Skin epidermis (tissue), 12 donors: ENCODE results near the gene ANKS1A.
"Not testable (repeated sequence)": the region's sequence is repeated elsewhere in the genome, so short reads cannot be mapped to it uniquely, and the experiment has no call there.

ENCODE experiments used
- H3K27ac ChIP-seq, 21 experiments: fragments of 200-600 bp; sonication (generic) in 11 of 21; one replicate each; pipeline ENCODE4 v1.5.0; 2020; ENCODE audit warnings: mild to moderate bottlenecking in 3 of 21, inconsistent platforms in 2 of 21, moderate library complexity in 2 of 21
- H3K4me3 ChIP-seq, 7 experiments: fragments of 200-600 bp; sonication (generic) in 2 of 7; one replicate each; pipeline ENCODE4 v1.5.0; 2020; ENCODE audit warnings: inconsistent platforms in 2 of 7, mild to moderate bottlenecking in 2 of 7, moderate library complexity in 1 of 7

The ANKS1A gene

GRCh38 chr6:35096129-35096862 is 207.2 kb downstream of the ANKS1A start:
- H3K27ac ChIP-seq: peak overlapping the region in 6 of 21 experiments; percentile 6 to 57 (median 44)
- no peak overlapping the region for H3K4me3 ChIP-seq

GRCh38 chr6:35099116-35099515 is 210.1 kb downstream of the ANKS1A start:
- H3K4me3 ChIP-seq: no peak overlapping the region
- H3K27ac ChIP-seq: no peak overlapping the region

- no peak overlapping the region for H3K27ac ChIP-seq
- no peak overlapping the region for H3K4me3 ChIP-seq
These were observed 216.0 kb downstream of the ANKS1A start for GRCh38 chr6:35105078-35105477.

- H3K27ac ChIP-seq, H3K4me3 ChIP-seq: not testable (repeated sequence)
These were observed 217.0 kb downstream of the ANKS1A start for GRCh38 chr6:35106061-35106460.

- H3K27ac ChIP-seq: peak overlapping the region in 2 of 21 experiments; percentile 8 to 15
- H3K4me3 ChIP-seq: not testable (repeated sequence)
These were observed 218.2 kb downstream of the ANKS1A start for GRCh38 chr6:35107208-35107607.

GRCh38 chr6:35107761-35108160 is 218.7 kb downstream of the ANKS1A start:
- H3K4me3 ChIP-seq, H3K27ac ChIP-seq: not testable (repeated sequence)

GRCh38 chr6:35108309-35108885 is 219.3 kb downstream of the ANKS1A start:
- Histone ChIP-seq H3K27ac (no peak overlapping the region), H3K4me3 (no peak overlapping the region)

GRCh38 chr6:35120746-35121145 is 231.7 kb downstream of the ANKS1A start:
- H3K27ac ChIP-seq: no peak overlapping the region

GRCh38 chr6:35124356-35124755 is 235.3 kb downstream of the ANKS1A start:
- no peak overlapping the region for H3K4me3 ChIP-seq
- no peak overlapping the region for H3K27ac ChIP-seq

More at GRCh38 chr6:35120746-35121145, 231.7 kb downstream of the ANKS1A start:
- H3K4me3 ChIP-seq: no peak overlapping the region

- H3K4me3 ChIP-seq: no peak overlapping the region
- no peak overlapping the region for H3K27ac ChIP-seq
These were observed 239.0 kb downstream of the ANKS1A start for GRCh38 chr6:35128042-35128441.

GRCh38 chr6:35128496-35128895 is 239.4 kb downstream of the ANKS1A start:
- Histone ChIP-seq H3K27ac (no peak overlapping the region), H3K4me3 (no peak overlapping the region)

- Histone ChIP-seq H3K27ac (peak overlapping the region in 1 of 21 experiments; percentile 12), H3K4me3 (no peak overlapping the region)
These were observed 247.1 kb downstream of the ANKS1A start for GRCh38 chr6:35136185-35136584.

- not testable (repeated sequence) for H3K4me3 ChIP-seq, H3K27ac ChIP-seq
These were observed 249.1 kb downstream of the ANKS1A start for GRCh38 chr6:35138191-35138590.

GRCh38 chr6:35139470-35139869 is 250.4 kb downstream of the ANKS1A start:
- H3K27ac ChIP-seq: no peak overlapping the region

GRCh38 chr6:35139924-35140638 is 251.0 kb downstream of the ANKS1A start:
- Histone ChIP-seq H3K4me3 (no peak overlapping the region), H3K27ac (no peak overlapping the region)

More at GRCh38 chr6:35139470-35139869, 250.4 kb downstream of the ANKS1A start:
- H3K4me3 ChIP-seq: no peak overlapping the region

- Histone ChIP-seq H3K4me3 (peak overlapping the region in 3 of 7 experiments; percentile 10 to 21 (median 12)), H3K27ac (peak overlapping the region in 1 of 21 experiments; percentile 31)
These were observed 251.6 kb downstream of the ANKS1A start for GRCh38 chr6:35140639-35141006.
